ENCODE data around the gene GTF2A2. TPM values are rescaled to one million over a fixed set of nuclear protein-coding genes. Genes with fewer than 3 reads are reported as not detected.

The GTF2A2 gene
- polyA plus RNA-seq, result 563 and 692 TPM in 2 replicates

GRCh38 chr15:59656897-59657634 is at the start of gene GTF2A2:
Gene GTF2A2, minus strand, starts transcription at chr15:59657515. Its CDS starts 5,238 bp downstream, at chr15:59652277.

GRCh38 chr15:59688782-59689625 is 31.7 kb upstream of the GTF2A2 start, which contains the start of gene BNIP2:
Gene BNIP2, minus strand, starts transcription at chr15:59689320. Its CDS starts 6,863 bp downstream, at chr15:59682457.

GRCh38 chr15:59611276-59612260 is 45.7 kb downstream of the GTF2A2 start, which contains the start of gene GCNT3:
Gene GCNT3, plus strand, starts transcription at chr15:59611783. Its CDS starts 6,456 bp downstream, at chr15:59618239.

Other genes with a start within 250 kb of the GTF2A2 start
- gene FAM81A, start 219.3 kb downstream of the GTF2A2 start, polyA plus RNA-seq, result 6.5 and 9.7 TPM in 2 replicates
- not detected in 2 replicates for gene GCNT3, start 45.7 kb downstream of the GTF2A2 start, polyA plus RNA-seq
- 13.1 and 14.7 TPM in 2 replicates for gene BNIP2, start 31.8 kb upstream of the GTF2A2 start, polyA plus RNA-seq

Measured in Purkinje cell (primary cell).